ENCODE results near the gene FAM200C.

DNA sequence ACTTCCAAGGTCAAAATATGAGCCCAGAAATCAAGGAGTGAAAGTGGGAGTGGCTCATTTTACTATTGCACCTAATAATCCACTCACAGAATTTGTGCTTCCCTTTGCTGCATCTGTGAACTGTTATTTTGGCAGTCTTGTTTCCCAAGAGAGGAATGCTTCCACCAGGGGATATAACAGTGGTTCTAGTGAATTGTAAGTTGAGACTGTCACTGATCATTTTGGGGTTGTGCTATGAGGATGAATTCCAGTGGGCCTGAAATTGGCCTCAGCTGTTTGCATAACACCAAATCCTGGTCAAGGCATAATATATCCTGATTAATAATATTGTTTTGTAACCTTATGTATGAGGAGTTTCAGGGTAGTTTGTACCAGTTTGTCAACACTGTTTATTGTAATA is 14.4 kb downstream of the FAM200C start:
- TF ChIP-seq, protein P1, sequence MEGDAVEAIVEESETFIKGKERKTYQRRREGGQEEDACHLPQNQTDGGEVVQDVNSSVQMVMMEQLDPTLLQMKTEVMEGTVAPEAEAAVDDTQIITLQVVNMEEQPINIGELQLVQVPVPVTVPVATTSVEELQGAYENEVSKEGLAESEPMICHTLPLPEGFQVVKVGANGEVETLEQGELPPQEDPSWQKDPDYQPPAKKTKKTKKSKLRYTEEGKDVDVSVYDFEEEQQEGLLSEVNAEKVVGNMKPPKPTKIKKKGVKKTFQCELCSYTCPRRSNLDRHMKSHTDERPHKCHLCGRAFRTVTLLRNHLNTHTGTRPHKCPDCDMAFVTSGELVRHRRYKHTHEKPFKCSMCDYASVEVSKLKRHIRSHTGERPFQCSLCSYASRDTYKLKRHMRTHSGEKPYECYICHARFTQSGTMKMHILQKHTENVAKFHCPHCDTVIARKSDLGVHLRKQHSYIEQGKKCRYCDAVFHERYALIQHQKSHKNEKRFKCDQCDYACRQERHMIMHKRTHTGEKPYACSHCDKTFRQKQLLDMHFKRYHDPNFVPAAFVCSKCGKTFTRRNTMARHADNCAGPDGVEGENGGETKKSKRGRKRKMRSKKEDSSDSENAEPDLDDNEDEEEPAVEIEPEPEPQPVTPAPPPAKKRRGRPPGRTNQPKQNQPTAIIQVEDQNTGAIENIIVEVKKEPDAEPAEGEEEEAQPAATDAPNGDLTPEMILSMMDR (IDR thresholded peaks at IDR 0.05): no peak
- TF ChIP-seq POLR2A (IDR thresholded peaks at IDR 0.05; ENCODE audit: low read depth): no peak

Data from esophagus muscularis mucosa (tissue), 3 donors.